SK-N-SH treated with all-trans-retinoic acid at 6 μM for 48 hours (cell line): ENCODE measurements around the gene RGS16.

ENCODE experiments used
- ATAC-seq: fragments of 200-7000 bp; cut with Tn5 transposase; 3 replicates; pipeline ENCODE4 v1.9.1; 2020; ENCODE audit warnings: mild to moderate bottlenecking, moderate library complexity
- CREB5 ChIP-seq: fragments of 250-450 bp; sonication (Bioruptor Pico); IDR thresholded peaks from 2 replicates; pipeline ENCODE4 v1.5.1; 2020; ENCODE audit warnings: low read depth, mild to moderate bottlenecking, moderate library complexity
- CSDC2 ChIP-seq: fragments of 250-450 bp; sonication (Bioruptor Pico); IDR thresholded peaks from 2 replicates; pipeline ENCODE4 v1.5.0; 2020; ENCODE audit warnings: mild to moderate bottlenecking, moderate library complexity
- GLIS3 ChIP-seq: fragments of 250-450 bp; sonication (Bioruptor Pico); IDR thresholded peaks from 2 replicates; pipeline ENCODE4 v1.5.0; 2020; ENCODE audit warnings: mild to moderate bottlenecking, moderate library complexity
- ISL1 ChIP-seq: fragments of 250-450 bp; sonication (Bioruptor Pico); IDR thresholded peaks from 2 replicates; pipeline ENCODE4 v2.1.2; 2022; ENCODE audit warnings: mild to moderate bottlenecking, moderate library complexity
- PATZ1 ChIP-seq: fragments of 250-450 bp; sonication (Bioruptor Pico); IDR thresholded peaks from 2 replicates; pipeline ENCODE4 v1.8.0; 2020; ENCODE audit warnings: mild to moderate bottlenecking, moderate library complexity, borderline replicate concordance
- POU6F1 ChIP-seq: fragments of 250-450 bp; sonication (Bioruptor Pico); IDR thresholded peaks from 2 replicates; pipeline ENCODE4 v1.8.0; 2021; ENCODE audit warnings: low read depth, mild to moderate bottlenecking, moderate library complexity, borderline replicate concordance
- RARB ChIP-seq: fragments of 250-450 bp; sonication (Bioruptor Pico); IDR thresholded peaks from 2 replicates; pipeline ENCODE4 v1.8.0; 2021; ENCODE audit warnings: mild to moderate bottlenecking, moderate library complexity
- SNAI2 ChIP-seq: fragments of 250-450 bp; sonication (Bioruptor Pico); IDR thresholded peaks from 2 replicates; pipeline ENCODE4 v1.5.0; 2020; ENCODE audit warnings: mild to moderate bottlenecking, moderate library complexity
- TCF4 ChIP-seq: fragments of 250-450 bp; sonication (Bioruptor Pico); IDR thresholded peaks from 2 replicates; pipeline ENCODE4 v1.8.0; 2021; ENCODE audit warnings: mild to moderate bottlenecking, moderate library complexity, borderline replicate concordance
- TOX ChIP-seq: fragments of 250-450 bp; sonication (Bioruptor Pico); IDR thresholded peaks from 2 replicates; pipeline ENCODE4 v1.8.0; 2021; ENCODE audit warnings: mild to moderate bottlenecking, moderate library complexity, borderline replicate concordance
- TSHZ2 ChIP-seq: fragments of 250-450 bp; sonication (Bioruptor Pico); IDR thresholded peaks from 2 replicates; pipeline ENCODE4 v1.5.0; 2020; ENCODE audit warnings: mild to moderate bottlenecking, moderate library complexity
- ZC3H10 ChIP-seq: fragments of 250-450 bp; sonication (Bioruptor Pico); IDR thresholded peaks from 2 replicates; pipeline ENCODE4 v1.5.1; 2021; ENCODE audit warnings: mild to moderate bottlenecking, moderate library complexity
- ZFP3 ChIP-seq: fragments of 250-450 bp; sonication (Bioruptor Pico); IDR thresholded peaks from 2 replicates; pipeline ENCODE4 v1.5.0; 2020; ENCODE audit warnings: mild to moderate bottlenecking, moderate library complexity
- ZFP30 ChIP-seq: fragments of 450-650 bp; formaldehyde crosslinking; IDR thresholded peaks from 2 replicates; pipeline ENCODE4 v1.5.0; 2022; ENCODE audit warnings: mild to moderate bottlenecking, moderate library complexity
- ZNF565 ChIP-seq: fragments of 450-650 bp; formaldehyde crosslinking; conservative IDR thresholded peaks from 2 replicates; pipeline ENCODE4 v1.5.0; 2020; ENCODE audit warnings: low read depth, mild to moderate bottlenecking, moderate library complexity
- ZNF70 ChIP-seq: fragments of 450-650 bp; formaldehyde crosslinking; IDR thresholded peaks from 2 replicates; pipeline ENCODE4 v1.5.0; 2020; ENCODE audit warnings: mild to moderate bottlenecking, moderate library complexity
- ZNF8 ChIP-seq: fragments of 450-650 bp; formaldehyde crosslinking; IDR thresholded peaks from 2 replicates; pipeline ENCODE4 v1.5.0; 2020; ENCODE audit warnings: mild to moderate bottlenecking, moderate library complexity

Gene RGS16

GRCh38 chr1:182628657-182629056 lies 24.5 kb upstream of the RGS16 start:
- ATAC-seq: no peak
- TF ChIP-seq RARB (CRISPR knock-in tag) (no peak), CSDC2 (CRISPR knock-in tag) (no peak), ISL1 (CRISPR knock-in tag) (no peak)

- ATAC-seq: no peak
- TF ChIP-seq TOX (CRISPR knock-in tag): no peak
- no peak for TF ChIP-seq ZC3H10 (CRISPR knock-in tag)
- TF ChIP-seq ZNF8 (CRISPR knock-in tag): no peak
- no peak for TF ChIP-seq ZNF565 (CRISPR knock-in tag)
- TF ChIP-seq GLIS3 (CRISPR knock-in tag): no peak
- no peak for TF ChIP-seq CREB5 (CRISPR knock-in tag)
- TF ChIP-seq SNAI2 (CRISPR knock-in tag): no peak
- TF ChIP-seq ZFP30 (CRISPR knock-in tag): no peak
- TF ChIP-seq PATZ1: no peak
- no peak for TF ChIP-seq ZNF70
- TF ChIP-seq TSHZ2 (CRISPR knock-in tag): no peak
- no peak for TF ChIP-seq ZFP3
- TF ChIP-seq POU6F1 (CRISPR knock-in tag): no peak
Observed at GRCh38 chr1:182627622-182628021, 23.4 kb upstream of the RGS16 start.

- TF ChIP-seq ZC3H10 (CRISPR knock-in tag) (no peak), ZFP30 (CRISPR knock-in tag) (no peak), ISL1 (CRISPR knock-in tag) (no peak), PATZ1 (no peak), CSDC2 (CRISPR knock-in tag) (no peak), ZNF565 (CRISPR knock-in tag) (no peak), TCF4 (no peak), TSHZ2 (CRISPR knock-in tag) (no peak)
- ATAC-seq: no peak
Observed at GRCh38 chr1:182626527-182626926, 22.3 kb upstream of the RGS16 start.
